Esophagus (tissue), 2 donors: ENCODE measurements around the gene CPN2. TPM values are rescaled to one million over a fixed set of nuclear protein-coding genes. Genes with fewer than 3 reads are reported as not detected.

ENCODE experiments used
- H3K27ac ChIP-seq, 2 donors: one replicate each; pipeline ENCODE4 v1.5.1; 2013; ENCODE audit warnings: low read depth in 2 of 2, mild to moderate bottlenecking in 2 of 2, inconsistent platforms in 1 of 2, low read length in 1 of 2, moderate library complexity in 1 of 2
- H3K27me3 ChIP-seq, 2 donors: one replicate each; pipeline ENCODE4 v1.6.1; 2013; ENCODE audit warnings: low read length in 2 of 2, control low read depth in 1 of 2, mild to moderate bottlenecking in 1 of 2; ENCODE audit not compliant: insufficient read depth in 2 of 2, control insufficient read depth in 1 of 2
- H3K36me3 ChIP-seq, 2 donors: one replicate each; pipeline ENCODE4 v1.6.1; 2013; ENCODE audit warnings: low read length in 1 of 2; ENCODE audit not compliant: control insufficient read depth in 2 of 2, insufficient read depth in 2 of 2
- H3K4me1 ChIP-seq, 2 donors: one replicate each; pipeline ENCODE4 v1.6.1; 2013; ENCODE audit warnings: low read length in 1 of 2; ENCODE audit not compliant: control insufficient read depth in 2 of 2, insufficient read depth in 2 of 2
- H3K4me3 ChIP-seq, 2 donors: one replicate each; pipeline ENCODE4 v1.5.1; 2013; ENCODE audit warnings: low read length in 2 of 2, mild to moderate bottlenecking in 2 of 2, low read depth in 1 of 2, moderate library complexity in 1 of 2
- H3K9me3 ChIP-seq, 2 donors: one replicate each; pipeline ENCODE4 v1.6.1; 2013; ENCODE audit warnings: mild to moderate bottlenecking in 2 of 2, low read depth in 1 of 2, low read length in 1 of 2, moderate library complexity in 1 of 2; ENCODE audit not compliant: control insufficient read depth in 2 of 2, insufficient read depth in 1 of 2
- WGBS, 2 donors: extraction: QIAGEN DNeasy Blood & Tissue Kit; methylation state at CpG; one replicate each; pipeline ENCODE4 v1.1.7; 2013; 5-methylcytosine and 5-hydroxymethylcytosine counted together
- polyA plus RNA-seq, 2 donors: library from polyadenylated mRNA; stranded (reverse); fragments of 200-250 nt; gene quantifications; one replicate each; pipeline ENCODE4 v1.2.3, GENCODE V29; 2013
- donor health status: healthy with polysubstance abuse.
- donor health status: Bipolar disorder and iron deficiency.

The CPN2 gene
- polyA plus RNA-seq, 2 donors: 0.02 TPM; not detected in 1

GRCh38 chr3:194326192-194326967 lies 24.7 kb downstream of the CPN2 start:
- Histone ChIP-seq H3K4me1 (peaks cover 13 to 55% of the 10 kb centered on the region in 2 donors), H3K36me3 (no peaks in the 10 kb centered on the region), H3K27me3 (no peaks in the 10 kb centered on the region), H3K27ac (peak overlapping the region in 1 of 2 donors; percentile 75), H3K4me3 (no peak overlapping the region), H3K9me3 (peaks cover 0 to 6% of the 10 kb centered on the region in 2 donors)
- 54 to 58% methylated on average over 15 of the region's 15 CpGs for WGBS, 2 donors

- Histone ChIP-seq H3K27ac (no peak overlapping the region), H3K36me3 (no peaks in the 10 kb centered on the region), H3K4me3 (no peak overlapping the region), H3K4me1 (peaks cover 13 to 50% of the 10 kb centered on the region in 2 donors), H3K27me3 (no peaks in the 10 kb centered on the region), H3K9me3 (peaks cover 0 to 6% of the 10 kb centered on the region in 2 donors)
- WGBS, 2 donors: 77 to 87% methylated on average over 10 to 15 of the region's 15 CpGs
Observed at GRCh38 chr3:194325424-194326153, 25.5 kb downstream of the CPN2 start.

GRCh38 chr3:194324823-194325327 lies 26.3 kb downstream of the CPN2 start:
- peaks cover 0 to 6% of the 10 kb centered on the region in 2 donors for H3K9me3 ChIP-seq
- no peak overlapping the region for H3K4me3 ChIP-seq
- H3K36me3 ChIP-seq: no peaks in the 10 kb centered on the region
- peaks cover 14 to 46% of the 10 kb centered on the region in 2 donors for H3K4me1 ChIP-seq
- peak overlapping the region in 1 of 2 donors; percentile 95 for H3K27ac ChIP-seq
- H3K27me3 ChIP-seq: no peaks in the 10 kb centered on the region
- 96 to 99% methylated on average over 3 of the region's 3 CpGs for WGBS, 2 donors

DNA sequence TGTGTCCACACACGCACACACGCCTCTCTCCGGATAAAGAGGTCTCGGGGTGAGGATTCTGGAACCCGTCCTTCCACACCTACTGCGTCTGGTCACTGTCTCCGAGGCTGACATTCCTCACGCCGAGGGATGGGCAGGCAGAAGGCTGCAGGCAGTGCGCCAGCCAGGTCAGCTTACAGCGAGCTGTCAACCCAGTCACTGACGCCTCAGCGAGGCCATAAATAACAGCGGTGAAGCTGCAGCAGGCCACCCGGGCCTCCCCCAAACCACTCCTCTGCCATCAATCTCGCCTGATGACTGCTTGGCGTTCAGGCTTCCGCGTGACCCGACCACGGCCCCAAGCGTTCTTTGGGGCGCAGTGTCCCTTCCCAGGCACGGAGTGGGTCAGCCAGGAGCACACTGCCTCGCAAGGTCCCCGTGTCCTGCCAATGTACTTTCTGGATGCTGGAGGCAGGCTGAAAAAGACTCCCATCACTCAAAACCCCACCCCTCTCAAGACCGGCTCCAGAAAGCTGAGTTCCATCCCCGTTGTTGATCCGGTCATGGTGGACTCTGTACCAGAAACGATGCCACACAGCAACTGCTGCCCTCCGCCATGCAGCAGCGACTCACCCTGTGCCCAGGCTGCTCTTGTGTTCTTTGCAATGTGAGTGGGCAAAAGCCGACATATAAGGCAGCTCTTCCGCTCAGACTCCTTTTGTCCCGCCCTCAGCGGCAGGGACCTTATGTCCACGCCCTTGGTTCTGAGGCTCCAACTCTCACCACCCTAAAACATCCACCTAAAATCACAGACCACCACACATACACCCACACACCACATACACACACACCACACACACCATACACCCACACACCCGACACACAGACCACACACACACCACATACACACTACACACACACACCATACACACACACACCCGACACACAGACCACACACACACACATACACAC lies 27.1 kb downstream of the CPN2 start:
- H3K4me1 ChIP-seq: peaks cover 11 to 41% of the 10 kb centered on the region in 2 donors
- no peaks in the 10 kb centered on the region for H3K36me3 ChIP-seq
- peak overlapping the region; percentile 25 to 40 for H3K4me3 ChIP-seq
- peaks cover 0 to 10% of the 10 kb centered on the region in 2 donors for H3K9me3 ChIP-seq
- WGBS, 2 donors: 34 to 36% methylated on average over 39 of the region's 39 CpGs
- no peaks in the 10 kb centered on the region for H3K27me3 ChIP-seq
- H3K27ac ChIP-seq: peak overlapping the region; percentile 89 to 95

DNA sequence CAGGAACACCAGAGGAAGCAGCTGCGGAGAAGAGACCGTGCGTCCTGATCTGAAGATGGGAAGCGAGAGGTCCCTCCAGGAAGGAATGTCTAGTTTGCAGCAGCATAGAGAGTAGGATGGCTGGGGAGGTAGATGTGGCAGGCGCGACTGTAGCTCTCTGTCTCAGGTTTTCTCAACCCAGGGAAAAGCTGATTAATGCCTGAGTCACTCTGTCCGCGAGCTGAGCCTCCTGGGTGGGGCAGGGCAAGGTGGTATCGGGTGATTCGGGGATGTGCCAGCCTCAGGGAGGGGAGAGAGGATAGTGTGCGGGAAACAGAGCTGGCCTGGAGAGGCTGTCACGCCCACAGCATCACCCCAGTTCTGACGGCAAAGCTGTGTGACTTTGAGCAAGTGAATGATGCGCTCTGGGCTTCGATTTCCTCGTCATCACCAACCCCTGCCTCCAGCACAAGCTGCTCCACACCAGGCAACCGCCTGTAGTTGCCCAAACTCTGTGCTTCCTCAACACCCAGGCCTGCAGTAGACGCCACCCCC lies 28.4 kb downstream of the CPN2 start:
- Histone ChIP-seq H3K27ac (peak overlapping the region; percentile 93 to 97), H3K4me3 (peak overlapping the region; percentile 60 to 61), H3K27me3 (no peaks in the 10 kb centered on the region), H3K9me3 (peaks cover 2 to 17% of the 10 kb centered on the region in 2 donors), H3K4me1 (peaks cover 7 to 35% of the 10 kb centered on the region in 2 donors), H3K36me3 (no peaks in the 10 kb centered on the region)
- 44 to 55% methylated on average over 18 of the region's 18 CpGs for WGBS, 2 donors

- peak overlapping the region; percentile 93 to 97 for H3K27ac ChIP-seq
- no peaks in the 10 kb centered on the region for H3K27me3 ChIP-seq
- 61 to 69% methylated on average over 26 of the region's 26 CpGs for WGBS, 2 donors
- H3K4me1 ChIP-seq: peaks cover 7 to 32% of the 10 kb centered on the region in 2 donors
- peak overlapping the region; percentile 60 to 61 for H3K4me3 ChIP-seq
- H3K36me3 ChIP-seq: no peaks in the 10 kb centered on the region
- H3K9me3 ChIP-seq: peaks cover 2 to 12% of the 10 kb centered on the region in 2 donors
Observed at GRCh38 chr3:194321693-194322640, 29.2 kb downstream of the CPN2 start.

GRCh38 chr3:194320744-194321243 lies 30.3 kb downstream of the CPN2 start:
- Histone ChIP-seq H3K4me1 (peaks cover 7 to 26% of the 10 kb centered on the region in 2 donors), H3K27me3 (no peaks in the 10 kb centered on the region), H3K36me3 (no peaks in the 10 kb centered on the region), H3K9me3 (peaks cover 2 to 12% of the 10 kb centered on the region in 2 donors), H3K4me3 (peak overlapping the region in 1 of 2 donors; percentile 60), H3K27ac (peak overlapping the region in 1 of 2 donors; percentile 56)
- WGBS, 2 donors: 66 to 83% methylated on average over 10 of the region's 10 CpGs

DNA sequence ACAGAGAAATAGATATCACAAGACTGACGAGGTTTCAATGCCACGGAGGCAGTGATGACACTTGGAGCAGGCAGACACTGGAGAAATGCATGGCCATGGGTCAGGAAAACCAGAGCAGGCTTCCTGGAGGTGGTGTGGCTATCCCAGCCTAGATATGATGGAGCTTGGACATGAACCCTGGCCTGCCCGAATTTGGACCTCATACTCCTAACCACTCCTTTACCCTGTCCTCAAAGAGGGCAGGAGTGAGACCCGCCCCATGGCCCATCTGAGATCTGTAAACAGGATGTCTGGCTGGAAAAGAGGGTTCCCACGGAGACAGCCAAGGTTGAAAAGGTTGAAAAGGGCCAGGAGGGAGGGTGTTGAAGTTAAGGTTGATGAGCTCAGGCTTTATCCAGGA lies 31.0 kb downstream of the CPN2 start:
- no peaks in the 10 kb centered on the region for H3K36me3 ChIP-seq

More for the DNA sequence above, 31.0 kb downstream of the CPN2 start:
- Histone ChIP-seq H3K27ac (peak overlapping the region in 1 of 2 donors; percentile 50), H3K9me3 (peaks cover 2 to 12% of the 10 kb centered on the region in 2 donors), H3K4me1 (peaks cover 7 to 26% of the 10 kb centered on the region in 2 donors), H3K4me3 (peak overlapping the region in 1 of 2 donors; percentile 15), H3K27me3 (no peaks in the 10 kb centered on the region)
- WGBS, 2 donors: 70 to 77% methylated on average over 5 of the region's 5 CpGs
